Measurements from ENCODE around the gene CIAO2A.

Gene CIAO2A

DNA sequence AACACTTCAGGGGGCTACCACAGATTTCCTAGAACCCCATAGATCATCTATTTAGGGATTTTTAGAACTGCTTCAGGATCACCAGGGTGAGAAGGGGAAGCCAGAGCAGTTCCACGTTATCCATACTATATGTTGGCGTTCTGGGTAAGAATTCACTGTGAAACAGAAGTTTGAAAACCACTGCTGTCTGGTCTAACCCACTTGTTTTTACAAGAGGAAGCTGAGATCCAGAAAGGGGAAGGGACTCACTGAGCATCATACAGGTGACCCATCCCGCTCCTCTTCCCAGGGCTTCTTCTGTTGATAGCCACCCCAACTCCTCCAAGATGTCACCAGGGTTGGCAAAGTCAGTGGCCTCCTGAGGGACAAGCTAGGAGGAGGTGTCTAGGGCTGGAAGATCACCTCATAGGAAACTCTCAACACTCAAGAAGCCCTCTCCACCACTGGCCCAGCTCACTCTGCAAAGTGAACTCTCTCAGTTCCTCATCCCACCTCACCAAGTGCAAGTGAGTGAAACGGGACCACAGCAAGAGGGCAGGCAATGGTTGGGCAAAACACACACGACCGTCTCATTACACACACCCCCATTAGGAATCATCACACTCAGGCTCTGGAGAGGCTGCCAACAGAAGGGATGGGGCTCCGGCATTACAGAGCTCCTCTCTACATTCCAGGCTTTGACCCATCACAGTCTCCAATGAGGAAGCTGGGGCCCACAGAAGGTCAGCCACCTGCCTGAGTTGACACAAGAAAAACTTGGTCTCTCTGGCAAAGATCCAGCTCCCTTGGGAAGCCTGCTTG, 49.1 kb downstream of the CIAO2A start:
- no peak for DNase-seq (ENCODE audit: low read depth)

DNA sequence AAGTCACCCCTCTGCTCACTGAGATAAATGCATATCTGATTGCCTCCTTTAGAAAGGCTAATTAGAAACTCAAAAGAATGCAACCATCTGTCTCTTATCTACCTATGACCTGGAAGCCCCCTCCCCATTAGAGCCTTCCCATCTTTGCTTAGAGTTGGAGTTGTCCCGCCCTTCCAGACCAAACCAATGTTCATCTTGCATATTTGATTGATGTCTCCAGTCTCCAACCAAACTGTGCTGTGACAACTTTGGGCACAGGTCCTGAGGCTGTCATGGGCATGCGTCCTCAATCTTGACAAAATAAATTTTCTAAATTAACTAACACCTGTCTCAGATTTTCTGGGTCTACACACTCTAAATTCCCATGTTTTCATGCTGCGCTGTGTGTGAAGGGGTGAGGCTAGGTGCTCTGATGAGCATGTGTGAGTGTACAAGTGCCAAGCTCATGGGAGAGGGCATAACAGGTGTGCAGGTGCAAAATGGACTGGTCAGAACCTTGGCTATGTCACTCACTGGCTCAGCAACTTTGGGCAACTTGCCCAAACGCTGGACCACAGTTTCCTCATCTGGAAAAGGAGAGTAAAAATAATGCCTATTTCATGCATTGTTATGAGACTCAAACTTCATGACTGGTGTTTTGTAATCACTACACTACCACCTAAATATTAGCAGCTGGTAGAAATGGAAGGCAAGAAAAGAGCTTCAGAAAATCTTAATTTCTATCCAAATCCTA, 54.6 kb downstream of the CIAO2A start:
- no peak for DNase-seq (ENCODE audit: low read depth)

DNA sequence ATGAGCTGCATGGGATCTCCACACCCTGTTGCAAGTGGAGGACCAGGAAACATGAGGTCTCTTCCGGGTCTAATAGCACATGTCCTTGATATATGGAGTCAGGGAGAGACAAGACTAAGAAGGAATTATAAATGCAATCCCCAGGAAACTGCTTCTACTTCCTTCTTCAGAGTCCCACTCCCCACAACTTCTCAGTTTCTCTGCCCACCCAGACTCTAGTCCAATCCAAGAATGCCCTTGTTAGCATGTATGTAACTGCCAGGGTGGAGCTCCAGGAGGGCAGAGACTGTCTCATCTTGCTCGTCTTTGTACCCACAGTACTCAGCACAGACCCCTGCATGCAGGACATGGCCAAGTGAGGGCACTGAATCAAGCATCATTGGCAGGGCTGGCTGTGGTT, 55.7 kb downstream of the CIAO2A start:
- no peak for DNase-seq (ENCODE audit: low read depth)

DNA sequence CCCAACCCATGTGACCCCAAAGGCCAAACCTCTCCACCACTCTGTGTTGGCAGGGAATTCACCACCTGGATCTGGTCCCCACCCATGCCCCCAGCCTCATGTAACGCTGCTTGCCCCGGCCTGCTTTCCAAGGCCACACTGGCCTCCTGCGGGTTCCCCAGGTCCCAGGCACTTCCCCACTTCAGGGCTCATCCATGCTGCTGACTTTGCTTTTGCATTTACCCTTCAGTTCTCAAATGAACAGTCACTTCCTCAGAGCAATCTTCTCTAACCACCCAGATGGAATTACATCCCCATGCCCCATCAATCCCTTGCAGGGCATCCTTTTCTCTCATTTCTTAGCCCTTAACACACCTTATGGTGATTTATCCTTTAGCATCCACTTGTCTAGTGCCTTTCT, 56.5 kb downstream of the CIAO2A start:
- no peak for DNase-seq (ENCODE audit: low read depth)

DNA sequence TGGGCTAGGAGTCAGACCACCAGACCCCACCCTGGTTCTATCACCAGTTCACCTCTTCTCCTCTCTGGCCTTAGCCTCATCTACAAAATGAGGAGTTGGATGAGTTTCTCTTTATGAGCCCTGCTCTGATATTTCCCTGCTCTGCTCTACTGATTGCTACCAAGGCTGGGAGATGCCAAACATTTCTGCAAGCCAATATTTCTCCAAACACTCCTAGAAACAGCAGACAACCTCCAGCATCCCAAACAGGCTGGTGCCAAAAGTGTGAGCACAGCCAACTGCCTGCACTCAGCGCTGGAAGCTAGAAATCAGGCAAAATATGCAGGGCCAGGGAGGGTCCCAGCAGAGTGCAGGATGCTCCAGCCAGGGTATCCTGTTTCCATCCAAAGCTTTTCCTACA, 58.1 kb downstream of the CIAO2A start:
- no peak for DNase-seq (ENCODE audit: low read depth)

DNA sequence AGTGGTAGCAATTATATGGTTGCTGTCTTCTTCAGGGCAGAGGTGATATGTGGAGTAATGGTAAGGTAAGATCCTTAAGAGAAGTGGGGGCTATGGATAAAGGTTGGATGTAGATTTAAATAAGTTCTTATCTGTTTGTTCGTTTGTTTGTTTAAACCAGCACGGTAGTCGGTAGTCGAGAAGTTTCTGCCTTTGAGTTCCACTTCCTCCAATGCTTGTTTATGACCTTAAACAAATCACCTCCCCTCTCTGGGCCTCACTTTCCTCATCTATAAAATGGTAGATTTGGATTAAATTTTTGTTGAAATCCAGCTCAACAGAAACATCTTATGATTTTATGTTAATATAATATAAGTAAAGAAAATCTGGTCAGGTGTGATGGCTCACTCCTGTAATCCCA, 59.1 kb downstream of the CIAO2A start:
- no peak for DNase-seq (ENCODE audit: low read depth)

DNA sequence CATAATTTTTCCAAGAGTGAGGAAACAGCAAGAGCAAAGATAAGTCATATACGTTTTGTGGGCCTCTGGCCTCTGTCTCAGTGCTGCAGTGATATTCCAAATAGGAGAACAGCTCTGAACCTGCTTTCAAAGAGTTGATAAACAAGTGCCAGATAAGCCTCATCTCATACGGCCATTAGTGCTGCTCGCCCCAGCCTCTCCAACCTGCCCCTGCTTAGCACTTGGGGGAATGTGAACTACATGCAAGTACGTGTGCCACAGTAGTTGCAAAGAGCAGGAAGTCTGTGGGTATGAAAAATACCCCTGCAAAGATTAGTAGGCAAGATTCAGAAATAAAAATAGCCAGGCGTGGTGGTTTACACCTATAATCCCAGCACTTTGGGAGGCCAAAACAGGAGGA, 61.3 kb downstream of the CIAO2A start:
- DNase-seq (ENCODE audit: low read depth): no peak

DNA sequence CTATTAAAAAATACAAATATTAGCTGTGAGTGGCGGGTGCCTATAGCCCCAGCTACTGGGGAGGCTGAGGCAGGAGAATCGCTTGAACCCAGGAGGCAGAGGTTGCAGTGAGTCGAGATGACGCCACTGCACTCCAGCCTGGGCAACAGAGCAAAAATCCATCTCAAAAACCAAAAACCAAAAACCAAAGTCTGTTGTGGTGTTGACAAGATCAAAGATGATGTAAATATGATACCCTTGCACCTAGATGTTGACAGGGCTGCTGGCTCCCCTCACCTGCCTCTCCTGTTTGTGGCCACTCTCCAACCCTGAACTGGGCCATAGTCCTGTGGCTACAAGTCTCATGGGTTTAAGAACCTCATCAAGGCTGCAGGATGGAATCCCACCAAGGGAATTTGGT, 63.5 kb downstream of the CIAO2A start:
- DNase-seq (ENCODE audit: low read depth): no peak

DNA sequence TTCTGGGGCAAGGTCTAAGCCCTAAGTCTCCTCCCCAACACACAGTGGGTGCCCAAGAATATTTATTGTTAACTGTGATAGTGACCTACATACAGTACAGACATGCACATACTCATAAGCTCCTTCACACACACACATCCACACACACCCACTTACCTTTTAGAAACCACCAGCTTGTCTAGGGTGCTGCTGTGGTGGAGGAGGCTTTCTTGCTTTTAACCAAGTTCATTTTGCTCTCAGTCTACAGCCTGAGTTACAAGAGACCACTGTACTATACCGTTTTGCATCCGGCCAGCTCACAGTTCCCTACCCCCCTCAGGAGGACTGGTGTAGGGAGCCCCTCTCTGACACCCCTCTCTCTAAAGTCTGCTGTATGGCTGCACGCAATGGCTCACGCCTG, 64.0 kb downstream of the CIAO2A start:
- DNase-seq (ENCODE audit: low read depth): no peak

DNA sequence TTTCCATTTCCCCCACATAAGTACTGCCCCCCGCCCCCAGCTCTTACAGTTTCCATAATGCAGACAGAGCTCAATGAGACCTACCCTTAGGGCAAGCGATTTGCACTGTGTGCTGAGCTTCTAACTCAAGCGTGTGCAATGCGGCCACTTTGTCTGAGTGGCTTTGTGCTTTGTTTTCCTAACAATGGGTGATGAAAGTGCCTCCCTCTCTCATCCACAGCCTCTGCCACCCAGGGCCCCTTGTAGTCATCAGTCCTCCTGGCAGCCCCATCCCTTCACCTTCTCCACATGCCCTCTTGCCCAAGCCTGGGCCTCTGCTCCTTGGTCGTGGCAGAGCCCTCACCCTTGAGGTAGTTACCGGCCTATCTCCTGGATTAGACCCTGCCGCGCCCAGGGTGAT, 64.5 kb downstream of the CIAO2A start:
- no peak for DNase-seq (ENCODE audit: low read depth)

DNA sequence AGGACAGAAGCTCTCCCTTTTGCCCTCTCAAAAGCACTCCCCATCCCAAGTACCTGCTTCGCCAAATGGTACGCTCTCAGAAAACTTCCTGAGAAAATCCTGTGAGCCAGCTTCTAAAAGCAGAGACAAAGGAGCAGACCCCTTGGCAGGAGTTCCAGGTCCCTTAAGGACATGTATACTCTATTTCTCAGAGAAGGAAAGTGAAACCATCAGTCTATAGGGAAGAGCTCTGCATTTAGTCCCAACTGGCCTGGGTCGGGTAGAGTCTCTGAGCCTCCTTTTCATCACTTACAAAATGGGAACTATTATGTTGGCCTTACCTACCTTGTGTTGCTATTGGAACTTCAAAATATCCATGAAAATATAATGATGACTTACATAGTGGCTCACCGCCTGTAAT, 67.0 kb downstream of the CIAO2A start:
- no peak for DNase-seq (ENCODE audit: low read depth)

DNA sequence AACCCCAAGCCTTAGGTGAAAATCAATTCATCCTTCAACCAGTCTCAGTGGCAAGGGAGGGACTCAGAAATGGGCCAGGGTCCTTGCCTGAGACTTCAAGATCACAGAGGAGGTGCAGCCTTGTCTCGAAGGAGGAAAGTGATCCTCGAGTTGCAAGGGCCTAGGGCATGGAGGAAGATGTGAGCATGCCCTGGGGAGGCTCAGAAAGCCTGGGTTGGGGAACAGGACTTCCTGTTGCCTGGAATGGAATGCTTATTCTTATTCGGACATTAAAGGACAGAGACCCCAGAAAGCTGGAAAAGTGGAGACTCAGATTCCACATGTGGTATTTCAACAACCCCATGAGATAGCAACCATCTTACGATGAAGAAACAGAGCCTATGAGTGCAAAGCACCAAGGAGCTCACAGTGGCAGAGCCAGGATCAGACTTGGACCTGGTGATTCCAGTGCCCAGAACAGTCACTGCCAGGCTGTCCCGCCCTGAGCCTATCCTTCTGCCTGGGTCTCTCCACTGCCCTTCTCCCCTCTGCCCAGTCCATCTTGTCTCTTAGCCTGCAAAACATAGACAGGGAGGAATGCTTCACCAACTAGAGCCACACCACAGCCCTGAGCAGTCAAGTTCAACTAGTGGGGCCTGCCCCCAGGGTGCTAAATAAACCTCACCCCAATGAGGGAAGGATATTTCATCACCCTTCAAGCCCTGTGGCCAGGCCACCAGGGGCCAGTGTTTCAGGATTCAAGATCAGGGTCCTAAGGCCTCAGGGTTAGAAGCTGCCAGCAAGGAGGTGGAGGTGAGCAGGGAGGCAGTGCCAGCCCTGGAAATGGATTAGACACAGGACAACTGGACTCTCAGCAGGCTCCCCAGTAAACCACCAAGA, 69.2 kb downstream of the CIAO2A start:
- DNase-seq (ENCODE audit: low read depth): no peak

DNA sequence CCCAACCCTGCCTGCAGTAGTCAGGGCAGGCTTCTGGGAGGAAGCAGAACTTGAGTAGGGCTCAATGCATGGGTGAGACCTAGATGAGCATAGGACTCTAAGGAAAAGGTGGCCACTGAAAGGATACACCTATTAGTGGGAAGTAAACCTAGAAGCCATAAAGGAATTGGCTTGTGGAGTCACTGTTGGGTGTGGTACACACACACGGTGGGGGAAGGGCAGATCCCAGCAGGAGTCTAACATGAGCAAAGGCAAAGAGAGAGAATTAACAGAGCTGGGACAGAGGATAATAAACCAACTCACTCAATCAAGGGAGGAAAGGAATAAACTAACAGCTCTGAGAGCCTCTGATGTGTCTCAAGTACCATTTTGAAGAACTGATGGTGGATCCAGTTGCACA, 70.4 kb downstream of the CIAO2A start:
- DNase-seq (ENCODE audit: low read depth): no peak

DNA sequence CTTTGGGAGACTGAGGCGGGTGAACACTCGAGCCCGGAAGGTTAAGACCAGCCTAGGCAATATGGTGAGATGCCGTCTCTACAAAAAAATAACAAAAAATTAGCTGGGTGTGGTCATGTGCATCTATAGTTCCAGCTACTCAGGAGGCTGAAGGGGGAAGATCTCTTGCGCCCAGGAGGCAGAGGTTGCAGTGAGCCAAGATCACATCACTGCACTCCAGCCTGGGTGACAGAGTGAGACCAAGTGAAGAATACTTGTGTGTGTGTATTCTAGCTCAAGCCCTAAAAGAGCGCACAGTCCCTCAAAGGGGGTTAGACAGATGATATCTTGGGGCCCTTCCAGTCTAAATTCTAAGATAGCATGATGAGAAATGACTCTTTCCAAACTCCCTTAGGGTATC, 71.1 kb downstream of the CIAO2A start:
- no peak for DNase-seq (ENCODE audit: low read depth)

Measured in activated T-cell treated with anti-CD3 and anti-CD28 coated beads for 48 hours (primary cell).